Colonic mucosa (tissue), 4 donors: Measurements from ENCODE around the gene RETN. TPM values are rescaled to one million over a fixed set of nuclear protein-coding genes. Genes with fewer than 3 reads are reported as not detected.

Experiments
- DNase-seq: peaks from one replicate; pipeline ENCODE4 v3.0.0-alpha.2; 2020
- H3K27ac ChIP-seq: fragments of 200-600 bp; one replicate; pipeline ENCODE4 v1.8.0; 2021
- H3K27me3 ChIP-seq: fragments of 200-600 bp; one replicate; pipeline ENCODE4 v1.8.0; 2021
- H3K36me3 ChIP-seq: fragments of 200-600 bp; one replicate; pipeline ENCODE4 v1.8.0; 2021
- H3K4me1 ChIP-seq: fragments of 200-600 bp; one replicate; pipeline ENCODE4 v1.8.0; 2021; ENCODE audit warnings: mild to moderate bottlenecking
- H3K4me3 ChIP-seq: fragments of 200-600 bp; one replicate; pipeline ENCODE4 v1.8.0; 2021
- H3K9ac ChIP-seq, 2 donors: one replicate each; pipeline ENCODE4 v1.7.0; 2013; ENCODE audit warnings: control low read depth in 2 of 2, low read depth in 2 of 2, low read length in 2 of 2
- H3K9me3 ChIP-seq: fragments of 200-600 bp; one replicate; pipeline ENCODE4 v1.8.0; 2021
- CTCF ChIP-seq: fragments of 200-600 bp; IDR thresholded peaks from one replicate; pipeline ENCODE4 v1.8.0; 2022; ENCODE audit warnings: antibody characterized with exemption, mild to moderate bottlenecking
- intact Hi-C: fragments of 100-400 bp; cut with DNase I; formaldehyde crosslinking; loops from one replicate; pipeline ENCODE4 v1.14.1; 2022
- total RNA-seq, 2 donors: library from RNA; stranded (reverse); fragmentation: NEBNext Ultra II Directional in 1 of 2; extraction: Animal tissue kit (Norgen Biotek cat#: 25700) in 1 of 2; gene quantifications; one replicate each; pipeline ENCODE4 v1.2.1, GENCODE V29; 2021
- donor health status: healthy.
- donor health status: DM: no; HTN: no; CAD: no.
- donor health status: DM: no; HTN: no; CAD: no.

RETN gene
- total RNA-seq, 2 donors from 2014 or later: not detected

GRCh38 chr19:7629347-7630054 lies 39.3 kb upstream of the RETN start, which contains the start of the genes PET100 and XAB2:
PET100 (plus strand) TSS chr19:7629793; CDS start chr19:7629834, 41 bp downstream.
XAB2 (minus strand) TSS chr19:7629545; CDS start chr19:7629527, 18 bp downstream.
- H3K9me3 ChIP-seq: no peaks in the 10 kb centered on the region
- peak within 1 kb of the TSS; percentile 63 to 91 for H3K9ac ChIP-seq
- peaks cover 16% of the 10 kb centered on the region for H3K4me1 ChIP-seq
- H3K27ac ChIP-seq: peak within 1 kb of the TSS; percentile 43
- no peak for TF ChIP-seq CTCF
- no peaks in the 10 kb centered on the region for H3K27me3 ChIP-seq
- intact Hi-C loops: no loop called here
- H3K36me3 ChIP-seq: peaks cover 5% of the 10 kb centered on the region
- peak within 1 kb of the TSS; percentile 93 for H3K4me3 ChIP-seq
- DNase-seq: peak; percentile 97

- Histone ChIP-seq H3K9ac (no peak overlapping the region), H3K27me3 (no peaks in the 10 kb centered on the region), H3K27ac (no peak overlapping the region), H3K9me3 (no peaks in the 10 kb centered on the region), H3K4me1 (peaks cover 16% of the 10 kb centered on the region), H3K36me3 (no peaks in the 10 kb centered on the region), H3K4me3 (no peak overlapping the region)
- TF ChIP-seq CTCF: no peak
- DNase-seq: no peak
- intact Hi-C loops: no loop called here
Observed at GRCh38 chr19:7631577-7631976, 37.3 kb upstream of the RETN start.

- Histone ChIP-seq H3K27me3 (no peaks in the 10 kb centered on the region), H3K9ac (no peak overlapping the region), H3K27ac (no peak overlapping the region), H3K4me3 (no peak overlapping the region), H3K36me3 (no peaks in the 10 kb centered on the region), H3K4me1 (peaks cover 16% of the 10 kb centered on the region), H3K9me3 (no peaks in the 10 kb centered on the region)
- no peak for DNase-seq
- intact Hi-C loops: no loop called here
- TF ChIP-seq CTCF: no peak
Observed at GRCh38 chr19:7632340-7633203, 36.3 kb upstream of the RETN start.

- Histone ChIP-seq H3K9ac (no peak within 1 kb of the TSS), H3K27me3 (no peaks in the 10 kb centered on the region), H3K4me1 (peaks cover 10% of the 10 kb centered on the region), H3K4me3 (no peak within 1 kb of the TSS), H3K9me3 (no peaks in the 10 kb centered on the region), H3K36me3 (no peaks in the 10 kb centered on the region), H3K27ac (no peak within 1 kb of the TSS)
- DNase-seq: no peak
- no peak for TF ChIP-seq CTCF
- intact Hi-C loops: no loop called here
Observed at GRCh38 chr19:7633698-7634097, 35.2 kb upstream of the RETN start, which contains the start of gene PCP2. PCP2 (minus strand) TSS chr19:7633719; CDS start chr19:7633457, 262 bp downstream.

- no peak for TF ChIP-seq CTCF
- intact Hi-C loops: no loop called here
- H3K4me3 ChIP-seq: no peak overlapping the region
- no peak overlapping the region for H3K9ac ChIP-seq
- peaks cover 3% of the 10 kb centered on the region for H3K4me1 ChIP-seq
- H3K9me3 ChIP-seq: no peaks in the 10 kb centered on the region
- no peak overlapping the region for H3K27ac ChIP-seq
- no peaks in the 10 kb centered on the region for H3K36me3 ChIP-seq
- H3K27me3 ChIP-seq: no peaks in the 10 kb centered on the region
- no peak for DNase-seq
Observed at GRCh38 chr19:7635670-7636069, 33.2 kb upstream of the RETN start.
